H1 (cell line): ENCODE results near the gene NELFCD.

Experiments
- CHD2 ChIP-seq: IDR thresholded peaks from 2 replicates; pipeline ENCODE4 v1.6.1; 2012; ENCODE audit warnings: low read length, improper control_type of control experiment
- CREB1 ChIP-seq: IDR thresholded peaks from 2 replicates; pipeline ENCODE4 v1.6.1; 2012; ENCODE audit warnings: inconsistent platforms
- EP300 ChIP-seq, 2 experiments: IDR thresholded peaks; 1 replicate in 1 of 2; 2 replicates in 1 of 2; pipeline ENCODE4 v1.6.1; 2011 to 2012; ENCODE audit warnings: low read depth in 2 of 2, low read length in 2 of 2, mild to moderate bottlenecking in 2 of 2, borderline replicate concordance in 1 of 2, inconsistent platforms in 1 of 2, moderate library complexity in 1 of 2
- EZH2 ChIP-seq: fragments of 200-600 bp; sonication (generic); IDR thresholded peaks from 2 replicates; pipeline ENCODE4 v1.7.1; 2012; ENCODE audit warnings: low read depth, mild to moderate bottlenecking, moderate library complexity, low read length, inconsistent platforms; ENCODE audit not compliant: severe bottlenecking
- JUND ChIP-seq: IDR thresholded peaks from 2 replicates; pipeline ENCODE4 v1.6.1; 2011; ENCODE audit warnings: mild to moderate bottlenecking, improper control_type of control experiment, low read length
- MAFK ChIP-seq: IDR thresholded peaks from 2 replicates; pipeline ENCODE4 v1.6.1; 2012; ENCODE audit warnings: low read depth, mild to moderate bottlenecking, improper control_type of control experiment, low read length
- POLR2A ChIP-seq, 2 experiments: IDR thresholded peaks; 1 replicate in 1 of 2; 2 replicates in 1 of 2; pipeline ENCODE4 v1.6.1; 2011; ENCODE audit warnings: low read depth in 2 of 2, low read length in 2 of 2, mild to moderate bottlenecking in 2 of 2; ENCODE audit errors: control extremely low read depth in 1 of 2
- POLR2AphosphoS5 ChIP-seq: IDR thresholded peaks from 2 replicates; pipeline ENCODE4 v1.6.1; 2011; ENCODE audit warnings: low read depth, low read length
- RXRA ChIP-seq: IDR thresholded peaks from 2 replicates; pipeline ENCODE4 v1.6.1; 2011; ENCODE audit warnings: low read depth, mild to moderate bottlenecking, low read length, moderate library complexity; ENCODE audit not compliant: insufficient read depth
- SIRT6 ChIP-seq: IDR thresholded peaks from one replicate; pipeline ENCODE4 v1.7.1; 2012; ENCODE audit warnings: low read length, inconsistent platforms
- SRF ChIP-seq: IDR thresholded peaks from 2 replicates; pipeline ENCODE4 v1.6.1; 2011; ENCODE audit warnings: mild to moderate bottlenecking, low read depth, low read length, moderate library complexity
- TAF7 ChIP-seq: optimal IDR thresholded peaks from 2 replicates; pipeline ENCODE3; 2011; ENCODE audit warnings: low read depth, mild to moderate bottlenecking, inconsistent platforms, low read length, moderate library complexity, borderline replicate concordance
- YY1 ChIP-seq: IDR thresholded peaks from 2 replicates; pipeline ENCODE4 v1.6.1; 2011; ENCODE audit warnings: low read depth, mild to moderate bottlenecking, low read length
- TF ChIP-seq, protein P1 (sequence below), 3 experiments: IDR thresholded peaks; 1 replicate in 2 of 3; 2 replicates in 1 of 3; pipeline versions ENCODE4 v1.5.1 to v1.6.1; 2011; ENCODE audit warnings: low read length in 3 of 3, mild to moderate bottlenecking in 3 of 3, inconsistent platforms in 2 of 3, low read depth in 1 of 3, moderate library complexity in 1 of 3; ENCODE audit not compliant: insufficient read depth in 1 of 3; ENCODE audit errors: control extremely low read depth in 1 of 3

DNA sequence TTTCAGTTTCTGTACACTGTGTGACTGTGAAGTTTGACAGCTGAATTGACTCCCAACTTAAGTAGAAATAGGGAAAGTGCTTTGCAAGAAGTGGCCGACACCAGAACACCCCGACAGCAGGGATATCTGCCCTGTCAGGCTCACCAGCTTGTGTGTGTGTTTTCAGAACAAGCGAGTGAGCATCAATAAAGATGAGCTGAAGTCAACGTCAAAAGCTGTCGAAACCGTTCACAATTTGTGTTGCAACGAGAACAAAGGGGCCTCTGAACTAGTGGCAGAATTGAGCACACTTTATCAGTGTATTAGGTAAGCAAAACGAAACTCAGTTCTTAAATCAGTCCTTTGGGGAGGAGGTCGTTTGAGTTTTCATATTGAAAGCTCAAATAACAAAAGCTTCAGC, 10.7 kb downstream of the NELFCD start:
- TF ChIP-seq POLR2A (IDR thresholded peaks at IDR 0.05; ENCODE audit: control extremely low read depth in 1 of 2, low read depth in 2 of 2, low read length in 2 of 2) (no peak), TAF7 (no peak), JUND (no peak), CREB1 (no peak), CHD2 (no peak), EP300 (IDR thresholded peaks at IDR 0.05; ENCODE audit: borderline replicate concordance in 1 of 2, low read depth in 2 of 2, low read length in 2 of 2) (no peak), SIRT6 (no peak), YY1 (no peak), EZH2 (no peak), POLR2AphosphoS5 (no peak), RXRA (no peak), SRF (no peak), MAFK (no peak)
- TF ChIP-seq, protein P1, sequence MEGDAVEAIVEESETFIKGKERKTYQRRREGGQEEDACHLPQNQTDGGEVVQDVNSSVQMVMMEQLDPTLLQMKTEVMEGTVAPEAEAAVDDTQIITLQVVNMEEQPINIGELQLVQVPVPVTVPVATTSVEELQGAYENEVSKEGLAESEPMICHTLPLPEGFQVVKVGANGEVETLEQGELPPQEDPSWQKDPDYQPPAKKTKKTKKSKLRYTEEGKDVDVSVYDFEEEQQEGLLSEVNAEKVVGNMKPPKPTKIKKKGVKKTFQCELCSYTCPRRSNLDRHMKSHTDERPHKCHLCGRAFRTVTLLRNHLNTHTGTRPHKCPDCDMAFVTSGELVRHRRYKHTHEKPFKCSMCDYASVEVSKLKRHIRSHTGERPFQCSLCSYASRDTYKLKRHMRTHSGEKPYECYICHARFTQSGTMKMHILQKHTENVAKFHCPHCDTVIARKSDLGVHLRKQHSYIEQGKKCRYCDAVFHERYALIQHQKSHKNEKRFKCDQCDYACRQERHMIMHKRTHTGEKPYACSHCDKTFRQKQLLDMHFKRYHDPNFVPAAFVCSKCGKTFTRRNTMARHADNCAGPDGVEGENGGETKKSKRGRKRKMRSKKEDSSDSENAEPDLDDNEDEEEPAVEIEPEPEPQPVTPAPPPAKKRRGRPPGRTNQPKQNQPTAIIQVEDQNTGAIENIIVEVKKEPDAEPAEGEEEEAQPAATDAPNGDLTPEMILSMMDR (IDR thresholded peaks at IDR 0.05; ENCODE audit: control extremely low read depth in 1 of 3, insufficient read depth in 1 of 3, low read depth in 1 of 3, low read length in 3 of 3): no peak
